Measurements from ENCODE around the gene SERBP1.
"Not testable (repeated sequence)": the region's sequence is repeated elsewhere in the genome, so short reads cannot be mapped to it uniquely, and the experiment has no call there.

The SERBP1 gene

DNA sequence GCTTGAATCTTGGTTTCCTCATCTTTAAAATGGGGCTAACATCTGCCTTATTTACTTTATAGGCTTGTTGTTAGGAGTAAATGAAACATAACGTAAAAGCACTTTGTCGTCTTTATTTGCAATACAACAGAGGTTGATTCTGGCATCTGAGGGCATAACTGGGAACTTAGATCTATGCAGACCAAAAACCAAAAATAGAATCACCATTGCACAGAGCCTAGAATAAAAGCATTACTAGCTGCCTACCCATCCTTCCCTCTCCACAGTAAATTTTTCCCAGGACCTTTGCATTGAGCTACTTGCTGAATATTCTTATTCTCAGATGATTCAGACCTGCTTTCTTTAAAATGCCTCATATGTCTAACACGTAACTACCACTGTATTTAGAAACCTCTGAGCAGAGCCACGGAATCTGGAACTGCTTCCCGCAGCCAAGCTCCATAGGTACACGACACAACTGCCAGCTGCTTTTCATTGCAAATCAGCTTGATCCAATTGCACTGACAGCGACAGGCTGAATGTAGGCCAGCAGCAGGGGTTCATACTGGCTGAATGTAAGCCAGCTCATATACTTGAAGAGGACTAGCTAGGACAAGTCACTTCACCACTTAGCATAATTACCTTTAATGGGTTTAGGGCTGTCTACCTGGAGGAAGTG is 33.2 kb upstream of the SERBP1 start:
- no peak overlapping the region for H3K4me3 ChIP-seq (ENCODE audit: low read length)
- peaks cover 38% of the 10 kb centered on the region for H3K4me1 ChIP-seq (ENCODE audit: insufficient read depth, low read length)
- no peaks in the 10 kb centered on the region for H3K27me3 ChIP-seq (ENCODE audit: insufficient read depth, low read length)
- H3K36me3 ChIP-seq (ENCODE audit: insufficient read depth, low read length) = no peaks in the 10 kb centered on the region
- H3K27ac ChIP-seq (ENCODE audit: low read depth, low read length) = no peak overlapping the region
- no peak overlapping the region for H3K9ac ChIP-seq (ENCODE audit: low read depth, low read length)
- 42% methylated on average over 7 of the region's 7 CpGs for WGBS
- H3K9me3 ChIP-seq (ENCODE audit: insufficient read depth, low read depth, low read length) = no peaks in the 10 kb centered on the region

DNA sequence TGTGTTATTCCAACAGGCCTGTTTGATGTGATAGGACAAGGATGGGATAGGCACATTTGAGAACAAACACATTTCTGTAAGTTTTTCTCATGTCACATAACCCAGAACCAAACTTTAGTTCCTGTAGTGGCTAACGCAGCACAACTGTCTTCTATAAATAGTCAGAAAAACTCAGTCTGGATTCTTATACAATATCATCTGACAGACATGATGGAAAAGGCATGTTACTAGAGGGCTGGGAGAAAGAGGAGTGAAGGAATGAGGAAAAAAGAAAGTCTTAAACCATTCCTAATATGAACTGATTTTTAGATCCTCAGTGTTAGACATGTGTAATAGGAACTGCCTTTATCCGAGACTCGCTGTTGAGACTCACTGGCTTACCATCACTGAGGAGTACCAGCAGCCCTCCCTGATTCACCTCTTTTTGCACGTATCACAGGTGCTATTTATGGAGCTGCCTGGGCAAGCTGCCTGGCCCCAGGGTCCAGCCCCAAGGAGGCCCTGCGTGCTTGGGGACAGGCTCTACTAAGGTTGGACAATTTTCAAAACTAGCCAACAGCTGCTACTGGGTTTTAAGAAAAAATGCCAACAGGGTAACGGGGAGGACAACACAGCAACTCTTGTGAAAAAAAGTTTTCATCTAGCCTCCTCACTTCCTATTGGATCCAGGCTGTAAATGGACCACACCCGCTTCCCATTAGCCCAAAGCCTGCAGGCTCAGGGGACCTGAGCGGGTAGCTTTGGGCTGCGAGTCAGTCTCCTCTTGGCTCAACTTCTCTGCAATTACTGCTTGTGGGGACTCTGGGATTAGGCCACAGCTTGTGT is 30.7 kb upstream of the SERBP1 start:
- Histone ChIP-seq H3K9ac (ENCODE audit: low read depth, low read length) (no peak overlapping the region), H3K27ac (ENCODE audit: low read depth, low read length) (no peak overlapping the region)

DNA sequence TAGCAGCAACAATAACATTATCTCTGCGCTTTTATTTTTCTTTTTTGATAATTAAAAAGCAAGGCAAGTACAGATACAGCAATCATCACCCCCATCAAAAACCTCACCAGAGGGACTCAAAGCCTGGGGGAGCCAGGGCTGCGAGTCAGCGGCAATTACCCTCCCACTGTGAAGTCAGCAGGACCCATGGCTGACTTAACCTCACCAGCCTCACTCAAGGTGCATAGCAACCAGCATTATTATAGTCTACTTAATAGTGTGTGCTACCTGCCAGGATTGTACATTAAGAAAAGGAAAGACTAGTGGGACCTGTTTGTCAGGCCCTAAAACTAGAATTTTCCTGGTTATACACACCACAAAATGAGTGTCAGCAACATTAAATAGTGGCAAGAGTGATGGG is 28.9 kb upstream of the SERBP1 start:
- no peaks in the 10 kb centered on the region for H3K36me3 ChIP-seq (ENCODE audit: insufficient read depth, low read length)
- 5% methylated on average over 3 of the region's 3 CpGs for WGBS
- peak overlapping the region; percentile 74; the same call in 1 of the 2 replicates for H3K27ac ChIP-seq (ENCODE audit: low read depth, low read length)
- no peak overlapping the region for H3K9ac ChIP-seq (ENCODE audit: low read depth, low read length)
- H3K9me3 ChIP-seq (ENCODE audit: insufficient read depth, low read depth, low read length) = no peaks in the 10 kb centered on the region
- H3K27me3 ChIP-seq (ENCODE audit: insufficient read depth, low read length) = no peaks in the 10 kb centered on the region
- peak overlapping the region; percentile 34 for H3K4me3 ChIP-seq (ENCODE audit: low read length)
- H3K4me1 ChIP-seq (ENCODE audit: insufficient read depth, low read length) = peaks cover 52% of the 10 kb centered on the region

More for the DNA sequence above, 30.7 kb upstream of the SERBP1 start:
- Histone ChIP-seq H3K4me1 (ENCODE audit: insufficient read depth, low read length) (peaks cover 54% of the 10 kb centered on the region), H3K36me3 (ENCODE audit: insufficient read depth, low read length) (no peaks in the 10 kb centered on the region), H3K9me3 (ENCODE audit: insufficient read depth, low read depth, low read length) (no peaks in the 10 kb centered on the region), H3K4me3 (ENCODE audit: low read length) (no peak overlapping the region), H3K27me3 (ENCODE audit: insufficient read depth, low read length) (no peaks in the 10 kb centered on the region)
- 85% methylated on average over 9 of the region's 9 CpGs for WGBS

DNA sequence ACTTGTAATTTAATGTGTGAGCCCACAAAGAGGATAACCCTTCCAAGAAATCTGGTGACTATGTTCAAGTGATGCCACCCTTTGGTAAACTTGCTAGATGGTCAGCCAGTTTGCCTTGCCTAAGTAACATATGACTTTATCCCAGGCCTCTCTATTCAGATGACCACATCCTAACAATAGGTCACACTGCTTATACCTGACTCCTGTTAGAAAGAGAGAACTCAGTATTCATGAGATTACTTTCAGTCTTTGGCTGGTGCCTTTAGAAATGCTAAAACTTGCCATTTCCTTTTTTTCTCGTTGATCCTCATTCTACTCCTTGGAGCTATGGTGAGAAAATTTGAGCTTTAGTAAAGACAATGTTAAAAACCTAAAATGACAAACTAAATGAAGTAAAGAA is 28.5 kb upstream of the SERBP1 start:
- H3K4me1 ChIP-seq (ENCODE audit: insufficient read depth, low read length) = peaks cover 48% of the 10 kb centered on the region
- H3K36me3 ChIP-seq (ENCODE audit: insufficient read depth, low read length) = no peaks in the 10 kb centered on the region
- H3K27me3 ChIP-seq (ENCODE audit: insufficient read depth, low read length) = no peaks in the 10 kb centered on the region
- no peak overlapping the region; the same call in 1 of the 2 replicates for H3K9ac ChIP-seq (ENCODE audit: low read depth, low read length)
- H3K4me3 ChIP-seq (ENCODE audit: low read length) = peak overlapping the region; percentile 34
- H3K9me3 ChIP-seq (ENCODE audit: insufficient read depth, low read depth, low read length) = no peaks in the 10 kb centered on the region
- no CpG with 5 or more reads among the region's 1 CpG for WGBS
- H3K27ac ChIP-seq (ENCODE audit: low read depth, low read length) = peak overlapping the region; percentile 74

DNA sequence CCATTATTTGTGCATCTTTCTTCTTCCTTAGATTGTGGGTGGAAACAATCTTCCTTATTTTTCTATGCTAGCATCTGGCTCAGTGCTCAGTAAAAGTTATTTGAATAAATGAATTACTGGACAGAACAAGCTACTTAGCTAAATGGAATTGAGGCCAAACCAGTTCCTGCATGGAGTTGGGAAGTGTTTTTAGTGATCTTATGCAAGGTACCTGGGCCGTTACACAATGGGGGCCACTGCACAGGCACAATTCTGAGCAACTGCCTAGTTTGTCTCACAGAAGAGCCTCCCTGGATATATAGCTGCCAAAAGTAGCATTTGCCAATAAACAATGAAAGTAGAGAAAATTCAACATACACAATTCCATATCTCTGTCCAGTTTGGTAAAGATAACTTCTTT is 27.0 kb upstream of the SERBP1 start:
- peaks cover 41% of the 10 kb centered on the region for H3K4me1 ChIP-seq (ENCODE audit: insufficient read depth, low read length)
- no peak overlapping the region for H3K4me3 ChIP-seq (ENCODE audit: low read length)

DNA sequence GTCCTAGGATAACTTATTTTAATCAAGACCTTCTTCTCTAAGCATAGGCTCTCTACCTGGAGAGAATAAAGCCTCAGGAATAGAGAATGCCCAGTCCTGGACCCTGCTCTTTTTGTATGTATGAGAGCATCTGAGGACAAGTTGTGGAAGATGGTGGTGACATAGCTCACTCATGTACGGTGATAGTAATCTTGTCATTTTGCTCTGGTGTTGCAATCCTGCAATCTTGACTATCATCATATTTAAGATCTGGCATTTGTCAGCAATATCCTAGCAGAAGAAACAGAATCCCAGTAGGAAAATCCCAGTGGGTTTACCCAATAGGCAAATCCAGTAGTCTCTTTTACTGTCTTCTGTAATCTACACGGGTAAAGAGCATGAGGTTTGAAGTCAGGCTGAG is 21.6 kb upstream of the SERBP1 start:
- no peak overlapping the region for H3K27ac ChIP-seq (ENCODE audit: low read depth, low read length)
- no peaks in the 10 kb centered on the region for H3K36me3 ChIP-seq (ENCODE audit: insufficient read depth, low read length)
- H3K9ac ChIP-seq (ENCODE audit: low read depth, low read length) = no peak overlapping the region
- H3K4me3 ChIP-seq (ENCODE audit: low read length) = no peak overlapping the region
- no peaks in the 10 kb centered on the region for H3K9me3 ChIP-seq (ENCODE audit: insufficient read depth, low read depth, low read length)
- WGBS = 95% methylated on average over 2 of the region's 2 CpGs
- no peaks in the 10 kb centered on the region for H3K27me3 ChIP-seq (ENCODE audit: insufficient read depth, low read length)
- H3K4me1 ChIP-seq (ENCODE audit: insufficient read depth, low read length) = peaks cover 9% of the 10 kb centered on the region; the same call in 1 of the 2 replicates

More for the DNA sequence above, 27.0 kb upstream of the SERBP1 start:
- H3K9ac ChIP-seq (ENCODE audit: low read depth, low read length) = no peak overlapping the region
- 66% methylated on average over 1 of the region's 1 CpG for WGBS
- H3K9me3 ChIP-seq (ENCODE audit: insufficient read depth, low read depth, low read length) = no peaks in the 10 kb centered on the region
- no peaks in the 10 kb centered on the region for H3K27me3 ChIP-seq (ENCODE audit: insufficient read depth, low read length)
- H3K27ac ChIP-seq (ENCODE audit: low read depth, low read length) = no peak overlapping the region
- H3K36me3 ChIP-seq (ENCODE audit: insufficient read depth, low read length) = no peaks in the 10 kb centered on the region

DNA sequence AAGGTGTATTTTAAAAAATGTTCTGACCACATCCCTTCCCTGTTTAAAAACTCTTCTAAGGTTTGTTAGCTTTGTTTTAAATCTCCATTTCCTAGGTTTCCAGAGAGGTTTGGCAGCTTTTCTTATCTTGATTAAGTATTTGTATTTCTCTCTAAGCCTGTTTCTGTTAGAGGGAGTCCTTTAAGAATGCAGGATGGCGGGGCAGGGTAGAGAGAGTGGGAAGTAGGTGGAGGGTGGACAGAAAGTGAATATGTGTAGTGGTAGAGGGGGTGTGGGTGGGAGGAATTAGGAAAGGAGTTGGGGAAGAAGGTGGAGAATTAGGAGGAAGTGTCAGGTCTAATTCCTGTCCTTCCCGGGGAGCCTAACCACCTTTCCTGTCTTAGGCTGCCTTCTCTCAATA is 21.2 kb upstream of the SERBP1 start:
- Histone ChIP-seq H3K27ac (ENCODE audit: low read depth, low read length) (no peak overlapping the region), H3K36me3 (ENCODE audit: insufficient read depth, low read length) (no peaks in the 10 kb centered on the region), H3K27me3 (ENCODE audit: insufficient read depth, low read length) (no peaks in the 10 kb centered on the region), H3K4me3 (ENCODE audit: low read length) (no peak overlapping the region), H3K9ac (ENCODE audit: low read depth, low read length) (no peak overlapping the region), H3K9me3 (ENCODE audit: insufficient read depth, low read depth, low read length) (no peaks in the 10 kb centered on the region), H3K4me1 (ENCODE audit: insufficient read depth, low read length) (peaks cover 9% of the 10 kb centered on the region; the same call in 1 of the 2 replicates)
- WGBS = 71% methylated on average over 2 of the region's 2 CpGs

DNA sequence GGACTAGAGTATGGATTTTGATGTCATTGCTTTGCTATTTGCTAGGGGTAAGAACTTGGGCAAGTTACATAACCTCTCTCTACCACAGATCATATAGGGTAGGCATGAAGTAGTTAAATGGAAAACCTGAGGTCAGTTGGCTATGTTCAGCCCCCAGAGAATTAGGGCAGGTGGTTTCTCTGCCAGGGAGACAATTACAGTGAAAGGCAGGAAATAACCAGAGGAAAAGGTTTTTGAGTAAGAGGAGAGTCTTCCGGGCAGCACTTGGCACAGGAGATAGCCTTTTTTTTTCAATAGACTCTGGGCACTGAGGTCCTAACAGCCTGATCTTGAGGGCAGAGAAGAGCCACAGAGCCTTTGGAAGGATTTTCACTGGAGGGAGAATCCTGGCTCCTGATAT is 16.7 kb upstream of the SERBP1 start:
- H3K27me3 ChIP-seq (ENCODE audit: insufficient read depth, low read length) = no peaks in the 10 kb centered on the region
- H3K36me3 ChIP-seq (ENCODE audit: insufficient read depth, low read length) = no peaks in the 10 kb centered on the region
- no peaks in the 10 kb centered on the region for H3K9me3 ChIP-seq (ENCODE audit: insufficient read depth, low read depth, low read length)
- no peak overlapping the region for H3K27ac ChIP-seq (ENCODE audit: low read depth, low read length)
- no peak overlapping the region for H3K4me3 ChIP-seq (ENCODE audit: low read length)
- H3K9ac ChIP-seq (ENCODE audit: low read depth, low read length) = no peak overlapping the region
- peaks cover 9% of the 10 kb centered on the region; the same call in 1 of the 2 replicates for H3K4me1 ChIP-seq (ENCODE audit: insufficient read depth, low read length)
- 92% methylated on average over 1 of the region's 1 CpG for WGBS

DNA sequence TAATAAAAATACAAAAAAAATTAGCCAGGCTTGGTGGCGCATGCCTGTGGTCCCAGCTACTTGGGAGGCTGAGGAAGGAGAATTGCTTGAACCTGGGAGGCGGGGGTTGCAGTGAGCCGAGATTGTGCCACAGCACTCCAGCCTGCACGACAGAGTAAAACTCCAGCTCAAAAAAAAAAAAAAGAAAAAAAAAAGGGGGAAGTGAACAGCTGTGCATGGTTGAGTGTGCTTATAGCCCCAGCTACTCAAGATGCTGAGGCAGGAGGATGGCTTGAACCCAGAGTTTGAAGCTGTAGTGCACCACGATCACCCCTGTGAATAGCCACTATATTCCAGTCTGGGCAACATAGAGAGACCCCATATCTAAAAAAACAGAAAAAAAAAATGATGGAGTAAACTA is 15.8 kb upstream of the SERBP1 start:
- not testable (repeated sequence) for H3K36me3 ChIP-seq (ENCODE audit: insufficient read depth, low read length); H3K4me3 ChIP-seq (ENCODE audit: low read length); H3K9ac ChIP-seq (ENCODE audit: low read depth, low read length); H3K27ac ChIP-seq (ENCODE audit: low read depth, low read length); H3K9me3 ChIP-seq (ENCODE audit: insufficient read depth, low read depth, low read length); H3K27me3 ChIP-seq (ENCODE audit: insufficient read depth, low read length); H3K4me1 ChIP-seq (ENCODE audit: insufficient read depth, low read length)
- 90% methylated on average over 5 of the region's 5 CpGs for WGBS

DNA sequence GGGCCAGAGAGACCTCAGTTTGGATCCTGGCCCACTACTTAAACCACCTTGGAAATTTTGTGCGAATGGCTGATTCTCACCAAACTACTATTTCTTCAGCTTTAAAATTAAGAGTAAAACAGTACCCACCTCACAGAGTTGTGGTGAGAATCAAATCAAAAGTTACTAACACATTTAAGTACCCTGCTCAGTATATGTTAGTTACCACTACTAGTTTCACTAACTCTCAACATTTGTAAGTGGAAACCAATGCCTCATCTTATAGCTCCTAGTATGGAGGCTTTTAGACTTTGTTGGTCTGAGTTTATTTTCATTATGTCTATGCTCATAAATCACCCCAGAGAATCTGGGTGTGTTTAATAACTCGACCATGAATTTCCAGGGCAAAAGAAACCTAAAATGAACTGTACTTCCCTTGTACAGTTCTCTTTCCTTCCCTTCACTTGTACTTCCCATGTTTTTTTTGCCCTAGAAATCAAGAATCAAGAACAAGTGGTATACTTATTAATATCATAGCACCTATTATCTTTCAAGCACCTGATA is 11.6 kb upstream of the SERBP1 start:
- Histone ChIP-seq H3K4me3 (ENCODE audit: low read length) (no peak overlapping the region), H3K27ac (ENCODE audit: low read depth, low read length) (no peak overlapping the region), H3K4me1 (ENCODE audit: insufficient read depth, low read length) (peaks cover 6% of the 10 kb centered on the region; the same call in 1 of the 2 replicates), H3K9me3 (ENCODE audit: insufficient read depth, low read depth, low read length) (no peaks in the 10 kb centered on the region), H3K9ac (ENCODE audit: low read depth, low read length) (no peak overlapping the region), H3K36me3 (ENCODE audit: insufficient read depth, low read length) (no peaks in the 10 kb centered on the region), H3K27me3 (ENCODE audit: insufficient read depth, low read length) (no peaks in the 10 kb centered on the region)
- WGBS = 96% methylated on average over 2 of the region's 2 CpGs

DNA sequence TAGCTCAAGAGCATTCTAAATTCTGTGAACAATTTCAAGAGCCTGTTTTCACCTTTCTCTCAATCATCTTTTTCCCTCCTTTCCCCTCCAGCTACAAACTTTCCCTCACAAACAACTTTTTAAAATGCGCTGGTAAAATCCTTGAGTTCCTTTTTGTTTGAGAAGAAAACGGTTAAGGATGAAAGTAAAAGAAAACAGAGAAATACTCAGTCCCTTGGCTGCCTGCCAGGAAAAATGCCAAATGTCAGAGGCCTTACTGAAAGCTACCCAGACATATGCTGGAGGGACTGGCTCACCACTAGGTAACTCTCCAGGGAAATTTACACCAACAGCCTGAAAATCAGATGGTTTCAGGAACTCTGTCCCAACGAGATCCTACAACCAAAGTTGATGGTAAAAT is 11.0 kb upstream of the SERBP1 start:
- Histone ChIP-seq H3K9me3 (ENCODE audit: insufficient read depth, low read depth, low read length) (no peaks in the 10 kb centered on the region), H3K4me1 (ENCODE audit: insufficient read depth, low read length) (peaks cover 6% of the 10 kb centered on the region; the same call in 1 of the 2 replicates), H3K36me3 (ENCODE audit: insufficient read depth, low read length) (no peaks in the 10 kb centered on the region), H3K27me3 (ENCODE audit: insufficient read depth, low read length) (no peaks in the 10 kb centered on the region), H3K27ac (ENCODE audit: low read depth, low read length) (no peak overlapping the region), H3K4me3 (ENCODE audit: low read length) (no peak overlapping the region), H3K9ac (ENCODE audit: low read depth, low read length) (no peak overlapping the region)
- WGBS = 47% methylated on average over 3 of the region's 3 CpGs
